EL (cell line): ENCODE measurements around the gene ETFDH.

Experiments
- DNase-seq: peaks from one replicate; pipeline ENCODE4 v3.0.0-alpha.2; 2016

The ETFDH gene

GRCh38 chr4:158756588-158756987 lies 84.5 kb downstream of the ETFDH start:
- DNase-seq, result no peak

GRCh38 chr4:158758142-158758541 lies 86.0 kb downstream of the ETFDH start:
- peak; percentile 49 for DNase-seq

DNA sequence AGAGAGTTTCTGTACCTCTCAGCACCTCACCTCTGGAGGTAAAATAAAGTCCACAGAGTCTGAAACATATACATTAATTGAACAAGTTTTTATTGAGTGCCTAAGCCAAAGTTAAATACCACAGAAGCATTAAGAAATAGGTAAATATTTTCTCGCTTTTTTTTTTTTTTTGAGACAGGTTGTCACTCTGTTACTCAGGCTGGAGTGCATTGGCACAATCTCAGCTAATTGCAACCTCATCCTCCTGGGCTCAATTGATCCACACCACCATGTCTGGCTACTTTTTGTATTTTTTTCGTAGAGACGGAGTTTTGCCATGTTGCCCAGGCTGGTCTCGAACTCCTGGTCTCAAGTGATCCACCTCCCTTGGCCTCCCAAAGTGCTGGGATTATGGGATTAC lies 86.6 kb downstream of the ETFDH start:
- DNase-seq, result no peak
